NCI-H526 (cell line): ENCODE results near the gene ST6GALNAC3.
"Not testable (repeated sequence)": the region's sequence is repeated elsewhere in the genome, so short reads cannot be mapped to it uniquely, and the experiment has no call there.

Experiments
- DNase-seq, 2 experiments: peaks; one replicate each; lab custom pipeline; 2025; lab: John Stamatoyannopoulos, UW

ST6GALNAC3 gene

GRCh38 chr1:76190749-76191424 lies 116.3 kb downstream of the ST6GALNAC3 start:
- no peak for DNase-seq

GRCh38 chr1:76191561-76191960 lies 117.0 kb downstream of the ST6GALNAC3 start:
- DNase-seq = no peak

- no peak for DNase-seq
Measured at GRCh38 chr1:76198452-76198851, 123.9 kb downstream of the ST6GALNAC3 start.

- DNase-seq = no peak
Measured at GRCh38 chr1:76202670-76203069, 128.1 kb downstream of the ST6GALNAC3 start.

GRCh38 chr1:76203127-76203526 lies 128.6 kb downstream of the ST6GALNAC3 start:
- DNase-seq = peak; percentile 13 to 54

GRCh38 chr1:76209238-76209637 lies 134.7 kb downstream of the ST6GALNAC3 start:
- DNase-seq = no peak

- DNase-seq = no peak
Measured at GRCh38 chr1:76209648-76210047, 135.1 kb downstream of the ST6GALNAC3 start.

- DNase-seq = no peak
Measured at GRCh38 chr1:76210160-76210559, 135.6 kb downstream of the ST6GALNAC3 start.

- DNase-seq = no peak
Measured at GRCh38 chr1:76218888-76219287, 144.3 kb downstream of the ST6GALNAC3 start.

- no peak for DNase-seq
Measured at GRCh38 chr1:76219366-76219818, 144.8 kb downstream of the ST6GALNAC3 start.

- DNase-seq = no peak
Measured at GRCh38 chr1:76224752-76225151, 150.2 kb downstream of the ST6GALNAC3 start.

GRCh38 chr1:76225526-76225925 lies 151.0 kb downstream of the ST6GALNAC3 start:
- DNase-seq = no peak

GRCh38 chr1:76227621-76228020 lies 153.1 kb downstream of the ST6GALNAC3 start:
- no peak for DNase-seq

- DNase-seq = no peak
Measured at GRCh38 chr1:76229279-76230005, 154.9 kb downstream of the ST6GALNAC3 start.

- no peak for DNase-seq
Measured at GRCh38 chr1:76230842-76231281, 156.3 kb downstream of the ST6GALNAC3 start.

GRCh38 chr1:76231320-76231719 lies 156.8 kb downstream of the ST6GALNAC3 start:
- no peak for DNase-seq

- no peak for DNase-seq
Measured at GRCh38 chr1:76232666-76233065, 158.1 kb downstream of the ST6GALNAC3 start.

- no peak for DNase-seq
Measured at GRCh38 chr1:76234061-76234460, 159.5 kb downstream of the ST6GALNAC3 start.

- DNase-seq = no peak
Measured at GRCh38 chr1:76237211-76237610, 162.7 kb downstream of the ST6GALNAC3 start.

- DNase-seq = no peak
Measured at GRCh38 chr1:76238094-76238628, 163.6 kb downstream of the ST6GALNAC3 start.

- DNase-seq = peak; percentile 47 to 57
Measured at GRCh38 chr1:76239470-76239918, 164.9 kb downstream of the ST6GALNAC3 start.

GRCh38 chr1:76240316-76240715 lies 165.8 kb downstream of the ST6GALNAC3 start:
- DNase-seq = no peak

GRCh38 chr1:76242587-76242986 lies 168.0 kb downstream of the ST6GALNAC3 start:
- DNase-seq = not testable (repeated sequence)
